Subcutaneous adipose tissue (tissue), 4 donors: Measurements from ENCODE around the gene IGF2. TPM values are rescaled to one million over a fixed set of nuclear protein-coding genes. Genes with fewer than 3 reads are reported as not detected.

ENCODE experiments used
- total RNA-seq, 4 donors: library from RNA; depleted of rRNA; stranded (reverse); fragments of >200 nt; gene quantifications; one replicate each; pipeline ENCODE4 v1.1.0, GENCODE V29; 2016
- TF ChIP-seq, protein P1 (sequence below): fragments of 450-650 bp; IDR thresholded peaks from one replicate; pipeline ENCODE4 v1.5.1; 2016; ENCODE audit warnings: low read depth, mild to moderate bottlenecking, control low read depth, antibody characterized with exemption, moderate library complexity

The IGF2 gene
- total RNA-seq, 4 donors from 2014 or later = 21.6 to 32.8 (median 26.6) TPM

DNA sequence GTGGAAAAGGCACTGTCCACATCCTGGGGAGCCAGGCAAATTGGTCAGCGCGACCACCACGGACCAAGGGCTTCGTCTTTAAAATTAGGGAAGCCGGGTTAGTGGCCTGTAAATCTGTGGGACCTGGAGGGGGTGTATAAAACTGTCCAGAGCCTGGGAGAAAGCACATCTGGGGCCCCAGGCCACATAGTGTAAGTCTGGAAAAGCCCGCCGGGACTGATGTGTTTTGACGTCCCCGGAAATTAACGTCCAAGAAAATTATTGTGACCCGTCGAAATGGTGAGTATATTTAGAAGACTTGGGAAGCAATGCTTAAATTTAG lies 4.2 kb upstream of the IGF2 start:
- TF ChIP-seq, protein P1, sequence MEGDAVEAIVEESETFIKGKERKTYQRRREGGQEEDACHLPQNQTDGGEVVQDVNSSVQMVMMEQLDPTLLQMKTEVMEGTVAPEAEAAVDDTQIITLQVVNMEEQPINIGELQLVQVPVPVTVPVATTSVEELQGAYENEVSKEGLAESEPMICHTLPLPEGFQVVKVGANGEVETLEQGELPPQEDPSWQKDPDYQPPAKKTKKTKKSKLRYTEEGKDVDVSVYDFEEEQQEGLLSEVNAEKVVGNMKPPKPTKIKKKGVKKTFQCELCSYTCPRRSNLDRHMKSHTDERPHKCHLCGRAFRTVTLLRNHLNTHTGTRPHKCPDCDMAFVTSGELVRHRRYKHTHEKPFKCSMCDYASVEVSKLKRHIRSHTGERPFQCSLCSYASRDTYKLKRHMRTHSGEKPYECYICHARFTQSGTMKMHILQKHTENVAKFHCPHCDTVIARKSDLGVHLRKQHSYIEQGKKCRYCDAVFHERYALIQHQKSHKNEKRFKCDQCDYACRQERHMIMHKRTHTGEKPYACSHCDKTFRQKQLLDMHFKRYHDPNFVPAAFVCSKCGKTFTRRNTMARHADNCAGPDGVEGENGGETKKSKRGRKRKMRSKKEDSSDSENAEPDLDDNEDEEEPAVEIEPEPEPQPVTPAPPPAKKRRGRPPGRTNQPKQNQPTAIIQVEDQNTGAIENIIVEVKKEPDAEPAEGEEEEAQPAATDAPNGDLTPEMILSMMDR = no peak

- TF ChIP-seq, protein P1 = no peak
Observed at GRCh38 chr11:2142762-2143202, 3.6 kb upstream of the IGF2 start.

DNA sequence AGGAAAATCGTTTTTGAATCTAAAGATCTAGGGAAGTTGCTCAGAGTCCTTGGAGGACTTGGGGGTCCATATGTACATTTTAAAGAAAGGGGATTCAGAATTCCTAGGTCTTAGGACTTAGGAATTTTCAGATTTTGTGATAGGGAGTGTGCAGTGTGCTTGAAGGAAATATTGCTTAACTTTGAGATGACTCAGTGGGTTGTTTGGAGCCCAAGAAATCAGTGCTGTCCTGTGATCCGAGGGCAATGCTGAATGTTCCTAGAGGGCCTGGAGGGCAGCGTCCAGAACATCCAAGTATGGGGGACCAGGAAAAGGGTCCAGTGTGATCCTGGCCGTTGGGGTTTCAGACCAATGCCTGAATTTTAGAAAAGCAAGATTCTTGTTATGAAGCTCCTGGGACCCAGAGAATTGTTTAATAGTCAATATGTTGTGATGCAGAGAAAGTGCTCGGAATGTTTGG lies 3.1 kb upstream of the IGF2 start:
- TF ChIP-seq, protein P1 = no peak

GRCh38 chr11:2140411-2141400 lies 1.5 kb upstream of the IGF2 start:
- TF ChIP-seq, protein P1 = no peak

GRCh38 chr11:2139621-2140337 lies 590 bp upstream of the IGF2 start:
- TF ChIP-seq, protein P1 = no peak

GRCh38 chr11:2138431-2139122 lies 612 bp downstream of the IGF2 start:
- TF ChIP-seq, protein P1 = no peak
